Fibroblast of gingiva (primary cell): ENCODE results near the gene DPYD.

Experiments
- DNase-seq: peaks from one replicate; pipeline ENCODE4 v3.0.0-alpha.2; 2011; ENCODE audit warnings: low read depth

DPYD gene

DNA sequence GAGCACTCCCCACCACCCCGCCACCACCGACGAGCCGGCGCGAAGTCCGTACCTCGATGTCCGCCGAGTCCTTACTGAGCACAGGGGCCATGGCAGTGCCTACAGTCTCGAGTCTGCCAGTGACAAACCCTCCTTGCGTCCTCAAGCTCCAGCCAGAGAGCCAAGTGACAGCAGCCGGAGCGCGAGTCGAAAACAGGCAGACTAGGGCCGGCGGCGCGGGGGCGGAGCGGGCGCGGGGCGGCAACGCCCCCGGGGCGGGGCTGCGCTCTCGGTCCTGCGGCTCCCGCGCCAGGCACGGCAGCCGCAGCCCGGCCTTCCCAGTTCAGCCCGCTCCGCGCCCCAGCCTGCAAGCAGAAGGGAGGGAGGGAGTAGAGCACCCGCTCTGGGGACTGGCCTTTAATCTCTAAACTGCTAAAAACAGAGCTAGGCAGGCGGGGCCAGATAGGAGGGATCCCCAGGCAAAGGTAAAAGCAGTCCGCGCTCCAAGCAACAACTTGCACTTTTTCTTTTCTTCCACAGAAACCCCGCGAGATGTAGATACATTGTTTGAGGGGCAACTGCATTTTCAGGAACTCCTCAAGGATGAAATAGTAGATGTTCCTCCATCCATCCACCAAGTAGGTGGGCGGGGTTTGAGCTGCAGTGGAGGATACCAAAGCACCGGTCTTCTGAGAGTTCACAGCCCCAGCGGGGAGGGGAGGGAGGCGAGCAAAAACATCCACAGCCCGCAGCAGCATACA, at the start of gene DPYD:
Gene DPYD, minus strand, starts transcription at position 203 of the 740 bp plus-strand sequence. Its CDS starts 112 bp downstream, at position 91.
- DNase-seq = peak; percentile 87

DNA sequence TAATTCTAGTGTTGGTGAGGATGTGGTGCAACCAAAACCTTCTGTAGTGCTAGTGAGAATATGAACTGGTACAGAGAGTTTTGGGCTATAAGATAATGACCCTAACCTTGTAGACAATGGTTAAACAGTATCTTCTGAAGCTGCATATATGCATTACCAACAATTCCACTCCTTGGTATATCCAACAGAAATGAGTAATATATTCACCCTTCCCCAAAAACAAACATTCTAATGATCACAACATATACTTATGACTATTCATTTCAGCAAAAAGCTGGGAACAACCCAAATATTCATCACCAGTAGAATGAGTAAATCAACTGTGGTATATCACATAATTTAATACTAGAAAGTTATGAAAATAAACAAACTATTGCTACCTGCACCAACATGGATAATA, 39.6 kb upstream of the DPYD start:
- DNase-seq = no peak

DNA sequence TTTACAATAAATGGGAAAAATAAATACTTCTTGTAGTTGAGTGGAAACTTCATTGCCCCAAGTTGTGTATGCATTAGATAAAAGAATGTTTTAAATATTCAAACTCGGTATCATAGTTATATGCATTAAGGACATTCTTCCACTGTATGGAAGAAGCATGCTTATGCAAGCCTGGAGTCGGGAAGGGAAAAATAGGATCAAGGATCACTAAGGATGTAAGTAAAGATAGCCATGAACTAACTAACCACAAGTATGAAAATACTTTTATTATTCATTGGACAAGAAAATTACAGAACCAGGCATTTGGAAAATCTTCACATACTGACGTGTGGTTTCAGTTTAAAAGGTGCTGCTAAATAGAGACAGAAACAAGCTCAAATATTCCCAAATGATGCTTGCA, 26.9 kb upstream of the DPYD start:
- no peak for DNase-seq

GRCh38 chr1:97943354-97943753, 22.5 kb upstream of the DPYD start:
- DNase-seq = peak; percentile 77

- DNase-seq = no peak
Observed at GRCh38 chr1:97942161-97943123, 21.6 kb upstream of the DPYD start.

DNA sequence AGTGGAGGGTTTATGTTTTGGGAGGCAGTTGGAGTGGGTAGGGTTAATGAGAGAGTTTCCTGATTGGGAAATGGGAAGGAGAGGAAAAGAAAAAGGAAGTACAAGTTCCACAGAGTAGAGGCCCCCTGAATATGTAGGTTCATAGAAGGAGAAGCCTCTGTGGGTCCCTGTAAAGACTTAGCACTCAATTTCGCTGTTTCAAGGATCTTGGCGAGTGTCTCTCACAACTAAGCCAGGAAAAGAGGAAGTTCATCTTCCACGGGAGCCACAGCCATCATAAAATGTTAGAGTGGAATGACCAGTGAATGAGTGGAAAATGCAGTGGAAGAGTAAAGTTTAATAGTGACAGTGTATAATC, 17.4 kb upstream of the DPYD start:
- DNase-seq = no peak

DNA sequence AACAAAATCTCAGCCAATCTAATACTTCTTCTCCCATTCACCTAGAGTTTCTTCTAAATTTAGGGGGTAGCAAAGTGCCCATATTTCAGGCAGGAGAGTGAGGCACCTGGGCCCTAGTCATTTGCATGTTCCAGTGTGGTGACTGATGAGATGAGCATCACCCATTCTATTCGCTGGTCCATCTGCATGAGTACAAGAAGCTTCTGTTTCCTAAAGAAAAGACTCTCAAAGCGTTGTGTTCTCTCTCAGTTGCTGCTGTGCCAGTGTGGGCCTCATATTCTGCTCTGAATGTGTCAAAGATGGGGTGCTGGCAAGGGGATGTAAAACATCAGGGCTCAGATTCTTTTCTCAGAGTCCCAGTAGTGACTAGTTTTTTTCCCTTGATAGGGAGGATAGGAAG, 16.1 kb upstream of the DPYD start:
- no peak for DNase-seq

DNA sequence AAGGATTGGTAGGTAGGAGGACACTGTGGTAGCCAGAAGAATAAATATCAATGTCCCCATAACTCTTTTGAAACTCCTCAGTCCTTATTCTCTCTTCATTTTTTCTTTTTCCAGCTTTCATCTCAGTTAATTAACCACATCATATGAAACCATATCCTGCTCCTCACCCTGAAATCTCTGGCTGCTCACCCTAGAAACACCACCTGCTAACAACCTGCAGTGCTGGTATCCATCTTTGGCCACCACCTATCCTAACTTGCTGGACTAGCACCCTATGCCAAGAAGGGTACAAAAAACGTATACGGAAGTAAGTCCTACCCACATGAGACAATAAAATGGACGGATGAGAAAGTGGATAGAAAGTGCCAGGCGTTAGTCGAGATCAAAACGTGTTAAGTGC, 13.7 kb upstream of the DPYD start:
- no peak for DNase-seq

GRCh38 chr1:97929874-97930851, 9.3 kb upstream of the DPYD start:
- no peak for DNase-seq

DNA sequence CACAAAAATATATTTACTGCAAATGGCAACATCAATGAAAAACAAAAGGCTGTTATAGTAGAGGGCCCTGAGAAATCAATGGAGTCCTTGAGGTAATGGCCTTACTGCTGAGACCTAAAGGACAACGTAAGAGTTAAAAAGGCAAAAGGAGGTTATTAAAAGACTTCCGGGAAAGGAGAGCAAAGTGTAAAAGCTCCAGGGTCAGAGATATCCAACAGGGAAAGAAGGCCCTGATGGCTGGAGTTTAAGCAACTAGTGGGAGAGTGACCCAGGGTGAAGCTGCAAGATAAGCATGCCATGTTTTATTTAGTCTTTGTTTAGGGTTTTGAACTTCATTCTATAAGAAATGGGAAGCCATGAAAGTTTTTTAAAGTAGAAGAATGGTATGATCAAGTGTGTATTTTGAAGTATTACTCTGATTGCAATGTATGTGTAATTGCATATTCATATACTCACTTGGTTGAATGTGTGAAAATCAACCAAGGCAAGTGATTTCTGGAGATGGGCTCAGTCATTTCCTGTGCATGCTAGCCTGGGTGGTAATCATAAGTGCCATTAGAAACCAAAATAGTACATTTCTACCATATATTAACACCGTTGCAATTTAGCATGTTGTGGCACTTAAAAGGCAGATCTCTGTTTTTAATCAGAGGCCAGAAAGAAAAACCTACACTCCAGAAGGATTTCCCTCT, 5.3 kb upstream of the DPYD start:
- no peak for DNase-seq

DNA sequence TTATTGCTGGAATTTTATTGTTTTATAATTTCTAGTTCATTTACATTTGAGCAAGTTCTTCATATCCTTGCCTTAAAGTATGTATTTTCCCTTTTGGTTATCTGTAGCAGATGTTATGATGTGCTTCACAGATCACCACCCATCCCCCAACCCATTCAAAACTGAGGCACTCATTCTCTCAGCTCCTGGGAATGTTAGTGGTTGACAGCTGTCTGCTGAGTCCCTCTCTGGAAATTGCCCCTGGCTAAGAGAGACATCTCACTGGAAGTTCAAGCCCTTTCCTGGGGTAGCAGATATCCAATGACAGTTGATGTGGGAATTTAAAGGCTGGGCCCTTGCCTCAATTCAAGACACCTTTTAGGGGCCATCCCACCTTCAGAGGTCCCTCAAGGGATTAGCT, 4.3 kb upstream of the DPYD start:
- no peak for DNase-seq

- no peak for DNase-seq
Observed at GRCh38 chr1:97923811-97924210, 3.0 kb upstream of the DPYD start.

GRCh38 chr1:97920276-97920831, 480 bp downstream of the DPYD start:
- DNase-seq = no peak

GRCh38 chr1:97919585-97920261, 1.1 kb downstream of the DPYD start:
- DNase-seq = peak; percentile 40

GRCh38 chr1:97918961-97919360, 1.9 kb downstream of the DPYD start:
- no peak for DNase-seq

DNA sequence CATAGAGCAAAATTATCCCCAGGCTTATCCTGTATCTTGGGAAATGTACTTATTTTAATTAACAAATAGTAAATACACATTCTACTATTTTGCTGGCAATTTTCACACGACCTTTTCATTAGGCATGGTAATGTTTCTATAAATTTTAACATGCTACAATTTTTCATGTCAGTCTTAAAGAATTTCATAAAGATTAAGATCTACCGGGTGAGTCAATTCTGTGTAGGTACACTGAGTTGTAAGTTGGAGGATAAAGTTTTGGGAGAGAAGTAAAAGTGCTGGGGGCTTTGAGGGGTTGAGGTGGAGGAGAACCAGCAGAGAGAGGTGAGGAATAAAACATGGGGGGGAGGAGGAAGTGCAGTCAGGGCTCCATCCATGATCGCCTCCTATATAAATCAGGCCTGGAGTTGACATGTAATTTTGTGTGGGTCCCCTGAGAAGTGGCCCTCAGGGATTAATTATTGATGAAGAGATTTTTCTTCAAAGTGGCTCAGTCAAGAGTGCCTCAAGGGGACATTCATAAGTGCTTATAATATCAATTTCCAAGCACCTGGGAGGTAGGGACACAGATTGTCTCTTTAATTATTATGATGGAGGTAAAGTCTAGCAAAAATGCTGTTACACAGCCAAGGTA, 7.2 kb downstream of the DPYD start:
- DNase-seq = no peak

DNA sequence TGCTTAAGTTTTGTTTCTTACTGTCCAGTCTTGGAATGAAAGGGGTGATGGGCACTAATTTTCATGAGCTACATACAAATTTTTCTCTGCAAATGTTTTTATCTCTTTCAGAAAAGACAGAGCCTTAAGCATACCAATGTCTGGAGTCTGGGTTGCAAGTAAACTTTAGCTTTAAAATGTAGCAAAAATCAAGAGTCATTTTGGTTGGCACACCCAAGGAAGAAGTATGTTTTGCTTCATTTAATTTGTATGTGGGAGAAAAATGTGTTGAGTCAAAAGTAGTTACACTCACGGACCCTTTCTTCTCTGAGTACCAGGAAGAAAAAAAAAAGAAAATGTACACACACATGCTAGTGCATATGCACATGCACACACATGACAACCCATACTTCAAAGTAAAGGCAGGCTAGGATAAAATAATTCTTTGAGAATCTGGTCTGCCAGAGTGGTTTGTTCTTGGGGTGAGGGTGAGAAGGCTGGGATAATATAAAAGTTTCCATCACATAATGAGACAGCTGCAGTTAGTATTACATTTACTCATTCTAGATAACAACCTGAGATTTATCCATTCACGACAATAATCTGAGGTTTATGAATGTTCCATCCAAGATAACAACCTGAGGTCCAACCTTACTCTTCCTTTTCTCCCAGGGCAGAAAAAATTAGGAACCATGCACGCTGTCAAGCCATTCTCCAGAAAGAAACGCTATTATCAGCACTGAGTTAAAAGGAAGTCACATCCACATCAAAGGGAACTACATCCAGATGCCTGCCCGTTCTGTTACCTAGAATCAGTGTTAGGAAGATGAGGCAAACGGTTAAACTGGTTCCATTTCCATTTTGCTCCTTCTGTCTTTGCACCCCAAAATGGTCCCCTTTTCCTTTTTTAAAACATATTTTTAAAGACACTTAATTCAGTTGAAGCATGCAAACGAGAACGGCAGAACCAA, 9.3 kb downstream of the DPYD start:
- DNase-seq = no peak

- DNase-seq = no peak
Observed at GRCh38 chr1:97909266-97909665, 11.6 kb downstream of the DPYD start.

DNA sequence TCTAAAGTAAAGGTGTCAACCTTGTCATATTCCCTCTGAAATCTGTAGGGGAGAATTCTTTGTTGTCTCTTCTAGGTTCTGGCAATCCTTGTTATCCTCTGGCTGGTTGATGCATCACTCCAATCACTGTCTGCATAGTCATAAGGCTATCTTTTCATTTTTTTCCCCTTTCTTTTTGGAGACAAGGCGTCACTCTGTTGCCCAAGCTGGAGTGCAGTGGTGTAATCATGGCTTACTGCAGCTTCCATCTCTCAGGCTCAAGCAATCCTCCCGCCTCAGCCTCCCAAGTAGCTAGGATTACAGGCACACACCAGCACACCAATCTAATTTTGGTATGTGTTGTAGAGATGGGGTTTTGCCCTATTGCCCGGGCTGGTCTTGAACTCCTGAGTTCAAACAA, 12.9 kb downstream of the DPYD start:
- DNase-seq = no peak
